ENCODE measurements around the gene SORCS3. TPM values are rescaled to one million over a fixed set of nuclear protein-coding genes. Genes with fewer than 3 reads are reported as not detected.

SORCS3 gene
- total and polyA plus RNA-seq, 2 of the 4 experiments (the other 2 are of a cell fraction) = not detected

- no peak overlapping the region for H2BK120ac ChIP-seq (ENCODE audit: low read depth, low read length)
- no peaks in the 10 kb centered on the region for H3K79me1 ChIP-seq (ENCODE audit: low read depth in 1 of 2, low read length in 2 of 2)
- no peak overlapping the region for H2AFZ ChIP-seq (replicated peaks; ENCODE audit: low read length, poor library complexity)
- POLR2A ChIA-PET (ENCODE audit: unreplicated experiment) = no interaction called here
- H3K4me2 ChIP-seq (ENCODE audit: low read depth, low read length) = no peak overlapping the region
- CTCF ChIA-PET = no interaction called here
- no peaks in the 10 kb centered on the region for H3K36me3 ChIP-seq (ENCODE audit: control insufficient read depth, insufficient read depth, low read length)
- H3K18ac ChIP-seq (ENCODE audit: low read depth, low read length) = no peak overlapping the region
- in situ Hi-C loops (cut with MboI; ENCODE audit: low sequenced_read_pairs) = no loop called here
- no peak overlapping the region for H3K27ac ChIP-seq (ENCODE audit: insufficient read depth, low read length)
- H2AK5ac ChIP-seq (ENCODE audit: low read depth, low read length) = no peak overlapping the region
- no peak overlapping the region for H3K9ac ChIP-seq (ENCODE audit: low read depth, low read length)
- TF ChIP-seq BHLHE40 (IDR thresholded peaks at IDR 0.05; ENCODE audit: low read depth, low read length) (no peak), NFE2L2 (IDR thresholded peaks at IDR 0.05; ENCODE audit: low read depth, low read length) (no peak), ELK1 (IDR thresholded peaks at IDR 0.05; ENCODE audit: borderline replicate concordance, low read depth, low read length) (no peak), CEBPB (IDR thresholded peaks at IDR 0.05; ENCODE audit: low read depth, low read length) (no peak), SMC3 (IDR thresholded peaks at IDR 0.05; ENCODE audit: low read depth, low read length) (no peak), MAFK (IDR thresholded peaks at IDR 0.05; ENCODE audit: low read depth, low read length) (no peak), FOS (IDR thresholded peaks at IDR 0.05; ENCODE audit: low read depth, low read length) (no peak), CHD1 (IDR thresholded peaks at IDR 0.05; ENCODE audit: low read depth, low read length) (no peak), MAZ (IDR thresholded peaks at IDR 0.05; ENCODE audit: borderline replicate concordance, low read depth, low read length) (no peak), RCOR1 (IDR thresholded peaks at IDR 0.05; ENCODE audit: insufficient replicate concordance, low read length) (no peak), MXI1 (IDR thresholded peaks at IDR 0.05; ENCODE audit: borderline replicate concordance, low read depth, low read length) (no peak), POLR2A (IDR thresholded peaks at IDR 0.05; ENCODE audit: low read depth, low read length) (no peak), RAD21 (IDR thresholded peaks at IDR 0.05; ENCODE audit: low read length) (no peak), RFX5 (IDR thresholded peaks at IDR 0.05; ENCODE audit: low read depth, low read length) (no peak)
- TF ChIP-seq, protein P1, sequence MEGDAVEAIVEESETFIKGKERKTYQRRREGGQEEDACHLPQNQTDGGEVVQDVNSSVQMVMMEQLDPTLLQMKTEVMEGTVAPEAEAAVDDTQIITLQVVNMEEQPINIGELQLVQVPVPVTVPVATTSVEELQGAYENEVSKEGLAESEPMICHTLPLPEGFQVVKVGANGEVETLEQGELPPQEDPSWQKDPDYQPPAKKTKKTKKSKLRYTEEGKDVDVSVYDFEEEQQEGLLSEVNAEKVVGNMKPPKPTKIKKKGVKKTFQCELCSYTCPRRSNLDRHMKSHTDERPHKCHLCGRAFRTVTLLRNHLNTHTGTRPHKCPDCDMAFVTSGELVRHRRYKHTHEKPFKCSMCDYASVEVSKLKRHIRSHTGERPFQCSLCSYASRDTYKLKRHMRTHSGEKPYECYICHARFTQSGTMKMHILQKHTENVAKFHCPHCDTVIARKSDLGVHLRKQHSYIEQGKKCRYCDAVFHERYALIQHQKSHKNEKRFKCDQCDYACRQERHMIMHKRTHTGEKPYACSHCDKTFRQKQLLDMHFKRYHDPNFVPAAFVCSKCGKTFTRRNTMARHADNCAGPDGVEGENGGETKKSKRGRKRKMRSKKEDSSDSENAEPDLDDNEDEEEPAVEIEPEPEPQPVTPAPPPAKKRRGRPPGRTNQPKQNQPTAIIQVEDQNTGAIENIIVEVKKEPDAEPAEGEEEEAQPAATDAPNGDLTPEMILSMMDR (conservative IDR thresholded peaks at IDR 0.05; ENCODE audit: low read depth, low read length) = no peak
- TF ChIP-seq, protein P2, sequence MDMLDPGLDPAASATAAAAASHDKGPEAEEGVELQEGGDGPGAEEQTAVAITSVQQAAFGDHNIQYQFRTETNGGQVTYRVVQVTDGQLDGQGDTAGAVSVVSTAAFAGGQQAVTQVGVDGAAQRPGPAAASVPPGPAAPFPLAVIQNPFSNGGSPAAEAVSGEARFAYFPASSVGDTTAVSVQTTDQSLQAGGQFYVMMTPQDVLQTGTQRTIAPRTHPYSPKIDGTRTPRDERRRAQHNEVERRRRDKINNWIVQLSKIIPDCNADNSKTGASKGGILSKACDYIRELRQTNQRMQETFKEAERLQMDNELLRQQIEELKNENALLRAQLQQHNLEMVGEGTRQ (IDR thresholded peaks at IDR 0.05; ENCODE audit: low read depth, low read length) = no peak
- DNase-seq = no peak
- H3K4ac ChIP-seq (ENCODE audit: low read depth, low read length) = no peak overlapping the region
- no peaks in the 10 kb centered on the region for H3K9me1 ChIP-seq (ENCODE audit: insufficient read depth, low read length)
- H3K56ac ChIP-seq (ENCODE audit: extremely low read depth, insufficient read depth, low read length) = no peak overlapping the region
- no peaks in the 10 kb centered on the region for H4K20me1 ChIP-seq (ENCODE audit: insufficient read depth, low read length)
- H2BK20ac ChIP-seq (ENCODE audit: low read depth, low read length) = no peak overlapping the region
- H3K4me3 ChIP-seq (ENCODE audit: insufficient read depth, low read depth, low read length) = no peak overlapping the region
- no peaks in the 10 kb centered on the region for H3K9me3 ChIP-seq (ENCODE audit: control insufficient read depth, insufficient read depth, low read length)
- no peaks in the 10 kb centered on the region for H3K4me1 ChIP-seq (ENCODE audit: control insufficient read depth, insufficient read depth, low read length)
- H3K14ac ChIP-seq (replicated peaks; ENCODE audit: low read depth, low read length) = no peak overlapping the region
- dilution Hi-C loops (cut with HindIII; ENCODE audit: low sequenced_read_pairs, unreplicated experiment) = no loop called here
- intact Hi-C loops (cut with micrococcal nuclease) = no loop called here
- no peak overlapping the region for H2BK5ac ChIP-seq (ENCODE audit: low read depth, low read length, poor library complexity, severe bottlenecking)
- H2BK15ac ChIP-seq (ENCODE audit: low read depth, low read length) = no peak overlapping the region
- no peak overlapping the region for H2AK9ac ChIP-seq (replicated peaks; ENCODE audit: low read depth, low read length, poor library complexity)
- no peak overlapping the region for H4K5ac ChIP-seq (ENCODE audit: low read depth, low read length)
- no peaks in the 10 kb centered on the region for H3K27me3 ChIP-seq (ENCODE audit: control insufficient read depth, insufficient read depth, low read length)
- no peak for ATAC-seq (ENCODE audit: low read depth)
- H4K8ac ChIP-seq (ENCODE audit: low read depth in 2 of 2, low read length in 2 of 2) = no peak overlapping the region
- no peak overlapping the region for H4K91ac ChIP-seq (ENCODE audit: insufficient read depth, low read depth, low read length)
- no TSS peak for BruUV-seq (replicated peaks)
- no peak overlapping the region for H3K23ac ChIP-seq (ENCODE audit: low read depth, low read length)
- WGBS, 2 experiments (ENCODE audit: extremely low coverage in 2 of 2, insufficient read length in 1 of 2) = no CpG with 5 or more reads among the region's 2 CpGs
These were observed 26.0 kb upstream of the SORCS3 start for GRCh38 chr10:104615136-104615535.

Measured in IMR-90 (cell line).